Esophagus squamous epithelium (tissue), 5 donors: ENCODE data around the gene FAM171A1. TPM values are rescaled to one million over a fixed set of nuclear protein-coding genes. Genes with fewer than 3 reads are reported as not detected.

Experiments used
- DNase-seq: peaks from one replicate; lab custom pipeline; 2025; lab: John Stamatoyannopoulos, UW
- H3K27ac ChIP-seq, 4 donors: fragments of 200-600 bp; sonication (generic); one replicate each; pipeline ENCODE4 v1.5.1; 2016 to 2019; ENCODE audit warnings: mild to moderate bottlenecking in 1 of 4
- H3K27me3 ChIP-seq, 4 donors: fragments of 200-600 bp; sonication (generic); 1 replicate in 3 of 4; 2 replicates in 1 of 4; pipeline versions ENCODE4 v1.5.1 to v1.6.0; 2017 to 2021; ENCODE audit warnings: antibody characterized with exemption in 1 of 4
- H3K36me3 ChIP-seq, 3 donors: fragments of 200-600 bp; sonication (generic); one replicate each; pipeline ENCODE4 v1.5.1; 2016 to 2019
- H3K4me1 ChIP-seq, 3 donors: fragments of 200-600 bp; sonication (generic); one replicate each; pipeline ENCODE4 v1.5.1; 2017 to 2019
- H3K4me3 ChIP-seq, 4 donors: fragments of 200-600 bp; sonication (generic); 1 replicate in 3 of 4; 2 replicates in 1 of 4; pipeline ENCODE4 v1.5.1; 2016 to 2019; ENCODE audit warnings: mild to moderate bottlenecking in 2 of 4, moderate library complexity in 1 of 4
- H3K9me3 ChIP-seq, 3 donors: fragments of 200-600 bp; sonication (generic); one replicate each; pipeline ENCODE4 v1.5.1; 2016 to 2019
- CTCF ChIP-seq, 6 experiments: fragments of 450-650 bp in 4 of 6; fragments of 200-600 bp in 2 of 6; sonication (generic) in 2 of 6; IDR thresholded peaks; one replicate each; pipeline ENCODE4 v1.5.1; 2016 to 2019; ENCODE audit warnings: antibody characterized with exemption in 6 of 6, mild to moderate bottlenecking in 4 of 6, moderate library complexity in 4 of 6
- POLR2A ChIP-seq, 4 donors: fragments of 450-650 bp; IDR thresholded peaks; one replicate each; pipeline ENCODE4 v1.6.1; 2017; ENCODE audit warnings: antibody characterized with exemption in 4 of 4, mild to moderate bottlenecking in 4 of 4, moderate library complexity in 3 of 4
- WGBS, 2 donors: methylation state at CpG; one replicate each; pipeline ENCODE4 v1.1.5; 2018; 5-methylcytosine and 5-hydroxymethylcytosine counted together
- intact Hi-C: fragments of 100-400 bp; cut with DNase I; formaldehyde crosslinking; loops from one replicate; pipeline ENCODE4 v1.15.0; 2022
- total RNA-seq, 4 donors: library from RNA; depleted of rRNA; stranded (reverse); fragments of >200 nt; gene quantifications; one replicate each; pipeline ENCODE4 v1.1.0, GENCODE V29; 2016
- donor health status: DM: yes; HTN: yes; CAD: no.

Gene FAM171A1
- total RNA-seq, 4 donors from 2014 or later = 3.8 to 10.9 (median 5.3) TPM

- intact Hi-C loops = no loop called here
- Histone ChIP-seq H3K4me1 (no peaks in the 10 kb centered on the region), H3K9me3 (no peaks in the 10 kb centered on the region), H3K27ac (no peak overlapping the region), H3K4me3 (peak overlapping the region in 1 of 4 donors; percentile 7), H3K36me3 (no peaks in the 10 kb centered on the region), H3K27me3 (no peaks in the 10 kb centered on the region)
- TF ChIP-seq CTCF (IDR thresholded peaks at IDR 0.05) (no peak), POLR2A (IDR thresholded peaks at IDR 0.05) (no peak)
- 67% methylated on average over 12 of the region's 12 CpGs for WGBS, 2 donors
- no peak for DNase-seq
Observed at GRCh38 chr10:15196021-15196834, 174.9 kb downstream of the FAM171A1 start.

- DNase-seq = no peak
- H3K27ac ChIP-seq = no peak overlapping the region
- no peaks in the 10 kb centered on the region for H3K27me3 ChIP-seq
- TF ChIP-seq CTCF (IDR thresholded peaks at IDR 0.05) = no peak
- no peak for TF ChIP-seq POLR2A (IDR thresholded peaks at IDR 0.05)
- H3K4me1 ChIP-seq = no peaks in the 10 kb centered on the region
- H3K4me3 ChIP-seq = no peak overlapping the region
- no peaks in the 10 kb centered on the region for H3K36me3 ChIP-seq
- 67 to 92% methylated on average over 9 to 10 of the region's 11 CpGs for WGBS, 2 donors
- intact Hi-C loops = no loop called here
- no peaks in the 10 kb centered on the region for H3K9me3 ChIP-seq
Observed at GRCh38 chr10:15189133-15189885, 181.8 kb downstream of the FAM171A1 start.

GRCh38 chr10:15188603-15189002 is 182.5 kb downstream of the FAM171A1 start:
- Histone ChIP-seq H3K27ac (no peak overlapping the region), H3K27me3 (no peaks in the 10 kb centered on the region), H3K36me3 (no peaks in the 10 kb centered on the region), H3K4me3 (no peak overlapping the region), H3K9me3 (no peaks in the 10 kb centered on the region), H3K4me1 (no peaks in the 10 kb centered on the region)
- DNase-seq = no peak
- intact Hi-C loops = no loop called here
- TF ChIP-seq POLR2A (IDR thresholded peaks at IDR 0.05) = no peak
- TF ChIP-seq CTCF (IDR thresholded peaks at IDR 0.05) = no peak
- 72 to 82% methylated on average over 5 of the region's 5 CpGs for WGBS, 2 donors

GRCh38 chr10:15183689-15184481 is 187.2 kb downstream of the FAM171A1 start:
- intact Hi-C loops = no loop called here
- H3K4me1 ChIP-seq = peaks cover 0 to 7% (median 0%) of the 10 kb centered on the region in 3 donors
- H3K36me3 ChIP-seq = no peaks in the 10 kb centered on the region
- DNase-seq = no peak
- no peaks in the 10 kb centered on the region for H3K9me3 ChIP-seq
- TF ChIP-seq POLR2A (IDR thresholded peaks at IDR 0.05) (no peak), CTCF (IDR thresholded peaks at IDR 0.05) (no peak)
- no peaks in the 10 kb centered on the region for H3K27me3 ChIP-seq
- 79 to 82% methylated on average over 10 to 11 of the region's 11 CpGs for WGBS, 2 donors
- H3K27ac ChIP-seq = no peak overlapping the region
- H3K4me3 ChIP-seq = no peak overlapping the region
